GM23338 (cell line): Measurements from ENCODE around the gene HNRNPF.

Source experiments
- CTCF ChIP-seq, 2 experiments: fragments of 200-600 bp in 1 of 2; sonication (generic) in 1 of 2; conservative IDR thresholded peaks; 2 replicates each; pipeline versions ENCODE4 v1.5.1 to v1.6.1; 2016 to 2017; ENCODE audit warnings: antibody characterized with exemption in 2 of 2, low read depth in 2 of 2, mild to moderate bottlenecking in 2 of 2, moderate library complexity in 1 of 2
- ETS1 ChIP-seq: IDR thresholded peaks from 2 replicates; pipeline ENCODE4 v1.6.1; 2016; ENCODE audit warnings: antibody characterized with exemption
- EZH2phosphoT487 ChIP-seq: fragments of 200-600 bp; sonication (generic); IDR thresholded peaks from one replicate; pipeline ENCODE4 v1.8.1; 2018; ENCODE audit warnings: antibody characterized with exemption; ENCODE audit not compliant: unreplicated experiment
- JUNB ChIP-seq: IDR thresholded peaks from one replicate; pipeline ENCODE4 v1.6.1; 2016; ENCODE audit warnings: antibody characterized with exemption; ENCODE audit not compliant: unreplicated experiment
- REST ChIP-seq: IDR thresholded peaks from one replicate; pipeline ENCODE4 v1.6.1; 2018; ENCODE audit warnings: antibody characterized with exemption; ENCODE audit not compliant: unreplicated experiment
- ZNF331 ChIP-seq: fragments of 250-450 bp; sonication (Bioruptor Pico); IDR thresholded peaks from 2 replicates; pipeline ENCODE4 v1.5.0; 2020; ENCODE audit warnings: low read depth, mild to moderate bottlenecking, moderate library complexity

- no peak for TF ChIP-seq CTCF (conservative IDR thresholded peaks at IDR 0.05; ENCODE audit: low read depth in 2 of 2)
- TF ChIP-seq ZNF331 = no peak
- TF ChIP-seq REST = no peak
- TF ChIP-seq EZH2phosphoT487 = no peak
- no peak for TF ChIP-seq ETS1
- no peak for TF ChIP-seq JUNB
Observed at GRCh38 chr10:43401627-43402026, 7.4 kb downstream of the HNRNPF start.
